DND-41 (cell line): Measurements from ENCODE around the gene DIRAS1.
"Not testable (repeated sequence)": the region's sequence is repeated elsewhere in the genome, so short reads cannot be mapped to it uniquely, and the experiment has no call there.

ENCODE experiments used
- ATAC-seq: fragments of 200-7000 bp; cut with Tn5 transposase; 3 replicates; pipeline ENCODE4 v1.9.1; 2021; ENCODE audit warnings: low read depth; ENCODE audit not compliant: insufficient read depth
- DNase-seq: peaks from one replicate; pipeline ENCODE4 v3.0.0-alpha.2; 2020
- H2AFZ ChIP-seq: 2 replicates; pipeline ENCODE4 v1.6.0; 2012; ENCODE audit warnings: low read depth, low read length
- H3K27ac ChIP-seq: 2 replicates; pipeline ENCODE4 v1.5.1; 2012; ENCODE audit warnings: low read length, inconsistent platforms
- H3K27me3 ChIP-seq: fragments of 200-600 bp; sonication (generic); 2 replicates; pipeline ENCODE4 v1.6.0; 2012; ENCODE audit warnings: low read length, mild to moderate bottlenecking, inconsistent platforms; ENCODE audit not compliant: insufficient read depth, poor library complexity
- H3K36me3 ChIP-seq: 2 replicates; pipeline ENCODE4 v1.5.1; 2012; ENCODE audit warnings: low read length, inconsistent platforms; ENCODE audit not compliant: insufficient read depth
- H3K4me1 ChIP-seq: 2 replicates; pipeline ENCODE4 v1.5.1; 2012; ENCODE audit warnings: mild to moderate bottlenecking, low read length; ENCODE audit not compliant: insufficient read depth
- H3K4me2 ChIP-seq: 2 replicates; pipeline ENCODE4 v1.6.0; 2012; ENCODE audit warnings: mild to moderate bottlenecking, moderate library complexity, low read length, inconsistent platforms; ENCODE audit not compliant: insufficient read depth
- H3K4me3 ChIP-seq, 2 experiments: fragments of 200-600 bp in 1 of 2; shearing (Covaris generic) in 1 of 2; 2 replicates each; pipeline ENCODE4 v1.5.1; 2012 to 2016; ENCODE audit warnings: inconsistent platforms in 2 of 2, low read length in 2 of 2, mild to moderate bottlenecking in 2 of 2, low read depth in 1 of 2, moderate library complexity in 1 of 2
- H3K79me2 ChIP-seq: 2 replicates; pipeline ENCODE4 v1.6.0; 2012; ENCODE audit warnings: low read length, inconsistent platforms; ENCODE audit not compliant: insufficient read depth
- H3K9ac ChIP-seq: 2 replicates; pipeline ENCODE4 v1.6.0; 2012; ENCODE audit warnings: low read depth, mild to moderate bottlenecking, inconsistent platforms, low read length, moderate library complexity
- H3K9me3 ChIP-seq: 2 replicates; pipeline ENCODE4 v1.5.1; 2012; ENCODE audit warnings: low read length, moderate library complexity, mild to moderate bottlenecking, inconsistent platforms; ENCODE audit not compliant: insufficient read depth, severe bottlenecking
- H4K20me1 ChIP-seq: 2 replicates; pipeline ENCODE4 v1.6.0; 2012; ENCODE audit warnings: low read length; ENCODE audit not compliant: insufficient read depth
- CTCF ChIP-seq: IDR thresholded peaks from 2 replicates; pipeline ENCODE4 v1.5.1; 2012; ENCODE audit warnings: borderline replicate concordance, low read length, moderate library complexity, mild to moderate bottlenecking; ENCODE audit not compliant: poor library complexity, severe bottlenecking; ENCODE audit errors: extremely low read depth
- EZH2 ChIP-seq: IDR thresholded peaks from 3 replicates; pipeline ENCODE4 v1.6.1; 2012; ENCODE audit warnings: borderline replicate concordance, low read depth, mild to moderate bottlenecking, moderate library complexity, low read length, inconsistent platforms; ENCODE audit not compliant: severe bottlenecking

The DIRAS1 gene

GRCh38 chr19:2683430-2684003, 37.7 kb downstream of the DIRAS1 start:
- ATAC-seq (no peak), DNase-seq (no peak)
- no peaks in the 10 kb centered on the region for H3K4me1 ChIP-seq
- TF ChIP-seq CTCF (no peak), EZH2 (no peak)
- H3K4me3 ChIP-seq = no peak overlapping the region
- no peak overlapping the region for H3K4me2 ChIP-seq
- no peaks in the 10 kb centered on the region for H3K36me3 ChIP-seq
- H3K79me2 ChIP-seq = no peaks in the 10 kb centered on the region
- no peak overlapping the region for H2AFZ ChIP-seq
- no peaks in the 10 kb centered on the region for H4K20me1 ChIP-seq
- H3K27ac ChIP-seq = no peak overlapping the region
- no peak overlapping the region for H3K9ac ChIP-seq
- no peaks in the 10 kb centered on the region for H3K27me3 ChIP-seq
- H3K9me3 ChIP-seq = no peaks in the 10 kb centered on the region

- Histone ChIP-seq H3K4me3 (no peak overlapping the region), H3K9me3 (no peaks in the 10 kb centered on the region), H4K20me1 (no peaks in the 10 kb centered on the region), H3K9ac (no peak overlapping the region), H3K27me3 (no peaks in the 10 kb centered on the region), H3K36me3 (no peaks in the 10 kb centered on the region), H2AFZ (no peak overlapping the region), H3K4me1 (no peaks in the 10 kb centered on the region), H3K27ac (no peak overlapping the region), H3K4me2 (no peak overlapping the region), H3K79me2 (no peaks in the 10 kb centered on the region)
- no peak for DNase-seq
- no peak for TF ChIP-seq EZH2
- no peak for TF ChIP-seq CTCF
- ATAC-seq = no peak
These were observed 40.4 kb downstream of the DIRAS1 start for GRCh38 chr19:2680808-2681207.

GRCh38 chr19:2679439-2679838, 41.7 kb downstream of the DIRAS1 start:
- H3K4me3 ChIP-seq = no peak overlapping the region
- no peak for ATAC-seq
- no peaks in the 10 kb centered on the region for H4K20me1 ChIP-seq
- no peak for DNase-seq
- TF ChIP-seq EZH2 (no peak), CTCF (no peak)
- no peak overlapping the region for H3K27ac ChIP-seq
- no peaks in the 10 kb centered on the region for H3K36me3 ChIP-seq
- no peak overlapping the region for H3K4me2 ChIP-seq
- H3K79me2 ChIP-seq = no peaks in the 10 kb centered on the region
- H3K27me3 ChIP-seq = no peaks in the 10 kb centered on the region
- H3K9me3 ChIP-seq = no peaks in the 10 kb centered on the region
- H3K9ac ChIP-seq = no peak overlapping the region
- H3K4me1 ChIP-seq = no peaks in the 10 kb centered on the region
- no peak overlapping the region for H2AFZ ChIP-seq

- H3K79me2 ChIP-seq, H3K4me3 ChIP-seq, H3K9me3 ChIP-seq, H3K4me1 ChIP-seq, H3K36me3 ChIP-seq, H3K9ac ChIP-seq, ATAC-seq, H2AFZ ChIP-seq, H3K4me2 ChIP-seq, H3K27ac ChIP-seq, DNase-seq, H3K27me3 ChIP-seq, H4K20me1 ChIP-seq: not testable (repeated sequence)
These were observed 42.2 kb downstream of the DIRAS1 start for GRCh38 chr19:2678948-2679347.
